Adrenal gland (tissue), 12 donors: Measurements from ENCODE around the gene NINJ1. TPM values are rescaled to one million over a fixed set of nuclear protein-coding genes. Genes with fewer than 3 reads are reported as not detected.
"Not testable (repeated sequence)": the region's sequence is repeated elsewhere in the genome, so short reads cannot be mapped to it uniquely, and the experiment has no call there.

Experiments used
- DNase-seq, 7 donors: peaks; one replicate each; pipeline ENCODE4 v3.0.0-alpha.2; 2019 to 2020
- H3K27ac ChIP-seq, 5 donors: fragments of 200-600 bp; sonication (generic) in 4 of 5; 1 replicate in 3 of 5; 2 replicates in 2 of 5; pipeline versions ENCODE4 v1.5.1 to v1.8.0; 2016 to 2020; ENCODE audit warnings: mild to moderate bottlenecking in 1 of 5
- H3K27me3 ChIP-seq: fragments of 200-600 bp; 2 replicates; pipeline ENCODE4 v1.8.0; 2021
- H3K36me3 ChIP-seq, 2 donors: fragments of 200-600 bp; replicated peaks in 1 of 2; 1 replicate in 1 of 2; 2 replicates in 1 of 2; pipeline versions ENCODE4 v1.5.1 to v1.8.0; 2018 to 2022
- H3K4me1 ChIP-seq, 2 donors: fragments of 200-600 bp; replicated peaks in 1 of 2; 1 replicate in 1 of 2; 2 replicates in 1 of 2; pipeline versions ENCODE4 v1.5.1 to v1.8.0; 2018 to 2021
- H3K4me3 ChIP-seq, 4 donors: fragments of 200-600 bp; sonication (generic) in 3 of 4; one replicate each; pipeline ENCODE4 v1.5.1; 2016 to 2018
- H3K9me3 ChIP-seq, 3 donors: fragments of 200-600 bp; sonication (generic) in 1 of 3; replicated peaks in 1 of 3; 1 replicate in 2 of 3; 2 replicates in 1 of 3; pipeline versions ENCODE4 v1.5.1 to v1.8.0; 2016 to 2021
- CTCF ChIP-seq, 6 experiments: fragments of 450-650 bp in 4 of 6; fragments of 200-600 bp in 2 of 6; sonication (generic) in 1 of 6; IDR thresholded peaks; 1 replicate in 5 of 6; 2 replicates in 1 of 6; pipeline versions ENCODE4 v1.5.1 to v1.8.0; 2016 to 2021; ENCODE audit warnings: antibody characterized with exemption in 6 of 6, mild to moderate bottlenecking in 2 of 6, moderate library complexity in 1 of 6
- POLR2A ChIP-seq, 2 donors: fragments of 450-650 bp; IDR thresholded peaks; one replicate each; pipeline ENCODE4 v1.6.1; 2017; ENCODE audit warnings: antibody characterized with exemption in 2 of 2, mild to moderate bottlenecking in 2 of 2, moderate library complexity in 1 of 2
- WGBS, 4 donors: extraction: QIAGEN DNeasy Blood & Tissue Kit in 2 of 4; methylation state at CpG; one replicate each; pipeline versions ENCODE4 v1.1.5 to v1.1.7; 2013 to 2017; 5-methylcytosine and 5-hydroxymethylcytosine counted together
- intact Hi-C, 2 donors: fragments of 100-400 bp; cut with DNase I; formaldehyde crosslinking; loops; one replicate each; pipeline versions ENCODE4 v1.14.1 to v1.15.0; 2022 to 2023
- polyA plus RNA-seq, 3 donors: library from polyadenylated mRNA; stranded (reverse); fragments of 200-250 nt in 2 of 3; fragments of 350-450 nt in 1 of 3; fragmentation: Illumina TruSeq in 1 of 3; extraction: RNeasy Lipid Tissue Mini Kit (QIAGEN cat#74804) in 1 of 3; gene quantifications; one replicate each; pipeline ENCODE4 v1.2.3, GENCODE V29; 2013 to 2014
- total RNA-seq, 9 donors: library from RNA; depleted of rRNA in 4 of 9; stranded (reverse); fragments of >200 nt in 4 of 9; fragments of 120-200 nt in 1 of 9; fragmentation: NEBNext Ultra II Directional in 1 of 9; extraction: Animal tissue kit (Norgen Biotek cat#: 25700) in 1 of 9; gene quantifications; one replicate each; pipeline versions ENCODE4 v1.1.0 to v1.2.4, GENCODE V29; 2013 to 2023
- donor health status: healthy with polysubstance abuse.
- donor health status: Bipolar disorder and iron deficiency.
- donor health status: DM: yes; HTN: yes; CAD: no.
- donor health status: DM: no; HTN: no; CAD: no.
- donor health status: DM: no; HTN: no; CAD: no.
- donor health status: DM: yes; HTN: yes; CAD: no.

NINJ1 gene
- total and polyA plus RNA-seq, 12 donors, result 25.6 to 339 (median 161) TPM

GRCh38 chr9:93147632-93148031, 13.6 kb upstream of the NINJ1 start:
- no peaks in the 10 kb centered on the region for H3K27me3 ChIP-seq
- no peak overlapping the region for H3K27ac ChIP-seq
- intact Hi-C loops, result no loop called here
- no peaks in the 10 kb centered on the region for H3K9me3 ChIP-seq
- WGBS, 4 donors, result 67 to 88% (median 75%) methylated on average over 2 of the region's 2 CpGs
- DNase-seq, result no peak
- H3K36me3 ChIP-seq, result no peaks in the 10 kb centered on the region
- no peak overlapping the region for H3K4me3 ChIP-seq
- H3K4me1 ChIP-seq, result no peaks in the 10 kb centered on the region
- no peak for TF ChIP-seq POLR2A (IDR thresholded peaks at IDR 0.05)
- TF ChIP-seq CTCF (IDR thresholded peaks at IDR 0.05), result no peak

- DNase-seq, H3K9me3 ChIP-seq, H3K27me3 ChIP-seq, H3K4me1 ChIP-seq, H3K27ac ChIP-seq, intact Hi-C loops, H3K36me3 ChIP-seq, H3K4me3 ChIP-seq: not testable (repeated sequence)
- 79 to 87% (median 84%) methylated on average over 6 of the region's 6 CpGs for WGBS, 4 donors
Observed at GRCh38 chr9:93146696-93147095, 12.6 kb upstream of the NINJ1 start.

- Histone ChIP-seq H3K4me3 (no peak overlapping the region), H3K36me3 (no peaks in the 10 kb centered on the region), H3K9me3 (no peaks in the 10 kb centered on the region), H3K27me3 (no peaks in the 10 kb centered on the region), H3K4me1 (no peaks in the 10 kb centered on the region), H3K27ac (peak overlapping the region in 1 of 5 donors; percentile 55)
- intact Hi-C loops, result no loop called here
- 51 to 67% (median 64%) methylated on average over 9 to 15 of the region's 15 CpGs for WGBS, 4 donors
- DNase-seq, result peak in 2 of 7 donors; percentile 33 to 58
- TF ChIP-seq POLR2A (IDR thresholded peaks at IDR 0.05) (no peak), CTCF (IDR thresholded peaks at IDR 0.05) (no peak)
Observed at GRCh38 chr9:93143830-93144530, 9.9 kb upstream of the NINJ1 start.

- intact Hi-C loops, result no loop called here
- WGBS, 4 donors, result 77 to 92% (median 91%) methylated on average over 2 to 8 of the region's 8 CpGs
- no peaks in the 10 kb centered on the region for H3K27me3 ChIP-seq
- H3K9me3 ChIP-seq, result no peaks in the 10 kb centered on the region
- TF ChIP-seq CTCF (IDR thresholded peaks at IDR 0.05), result no peak
- TF ChIP-seq POLR2A (IDR thresholded peaks at IDR 0.05), result no peak
- H3K4me1 ChIP-seq, result no peaks in the 10 kb centered on the region
- no peak overlapping the region for H3K27ac ChIP-seq
- no peaks in the 10 kb centered on the region for H3K36me3 ChIP-seq
- H3K4me3 ChIP-seq, result no peak overlapping the region
- DNase-seq, result no peak
Observed at GRCh38 chr9:93141771-93142483, 7.9 kb upstream of the NINJ1 start.
